RPMI7951 (cell line): ENCODE measurements around the gene PSMD13. TPM values are rescaled to one million over a fixed set of nuclear protein-coding genes. Genes with fewer than 3 reads are reported as not detected.
"Not testable (repeated sequence)": the region's sequence is repeated elsewhere in the genome, so short reads cannot be mapped to it uniquely, and the experiment has no call there.

Source experiments
- DNase-seq: peaks from one replicate; pipeline ENCODE4 v3.0.0-alpha.2; 2012; ENCODE audit warnings: low read depth
- total RNA-seq: library from RNA; depleted of rRNA; stranded (reverse); fragments of >200 nt; shearing (Covaris generic); gene quantifications from 2 replicates; pipeline ENCODE4 v1.2.3, GENCODE V29; 2014

The PSMD13 gene
- total RNA-seq, 1 experiment from 2014 or later, result 136 TPM

GRCh38 chr11:217704-218103 is 19.1 kb upstream of the PSMD13 start:
- DNase-seq, result no peak

- DNase-seq, result no peak
Measured at GRCh38 chr11:218815-219593, 17.8 kb upstream of the PSMD13 start.

DNA sequence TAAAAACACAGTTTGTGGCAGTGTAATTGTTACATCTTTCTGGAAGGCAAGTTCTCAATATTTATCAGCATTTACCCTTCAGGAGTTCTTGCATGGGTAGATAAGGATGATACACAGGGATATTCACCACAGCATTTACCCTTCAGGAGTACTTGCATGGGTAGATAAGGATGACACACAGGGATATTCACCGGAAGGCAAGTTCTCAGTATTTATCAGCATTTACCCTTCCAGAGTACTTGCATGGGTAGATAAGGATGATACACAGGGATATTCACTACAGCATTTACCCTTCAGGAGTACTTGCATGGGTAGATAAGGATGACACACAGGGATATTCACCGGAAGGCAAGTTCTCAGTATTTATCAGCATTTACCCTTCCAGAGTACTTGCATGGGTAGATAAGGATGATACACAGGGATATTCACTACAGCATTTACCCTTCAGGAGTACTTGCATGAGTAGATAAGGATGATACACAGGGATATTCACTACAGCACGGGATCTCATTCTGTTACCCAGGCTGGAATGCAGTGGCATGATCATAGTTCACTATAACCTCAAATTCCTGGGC is 16.0 kb upstream of the PSMD13 start:
- not testable (repeated sequence) for DNase-seq

- no peak for DNase-seq
Measured at GRCh38 chr11:221539-221938, 15.2 kb upstream of the PSMD13 start.

DNA sequence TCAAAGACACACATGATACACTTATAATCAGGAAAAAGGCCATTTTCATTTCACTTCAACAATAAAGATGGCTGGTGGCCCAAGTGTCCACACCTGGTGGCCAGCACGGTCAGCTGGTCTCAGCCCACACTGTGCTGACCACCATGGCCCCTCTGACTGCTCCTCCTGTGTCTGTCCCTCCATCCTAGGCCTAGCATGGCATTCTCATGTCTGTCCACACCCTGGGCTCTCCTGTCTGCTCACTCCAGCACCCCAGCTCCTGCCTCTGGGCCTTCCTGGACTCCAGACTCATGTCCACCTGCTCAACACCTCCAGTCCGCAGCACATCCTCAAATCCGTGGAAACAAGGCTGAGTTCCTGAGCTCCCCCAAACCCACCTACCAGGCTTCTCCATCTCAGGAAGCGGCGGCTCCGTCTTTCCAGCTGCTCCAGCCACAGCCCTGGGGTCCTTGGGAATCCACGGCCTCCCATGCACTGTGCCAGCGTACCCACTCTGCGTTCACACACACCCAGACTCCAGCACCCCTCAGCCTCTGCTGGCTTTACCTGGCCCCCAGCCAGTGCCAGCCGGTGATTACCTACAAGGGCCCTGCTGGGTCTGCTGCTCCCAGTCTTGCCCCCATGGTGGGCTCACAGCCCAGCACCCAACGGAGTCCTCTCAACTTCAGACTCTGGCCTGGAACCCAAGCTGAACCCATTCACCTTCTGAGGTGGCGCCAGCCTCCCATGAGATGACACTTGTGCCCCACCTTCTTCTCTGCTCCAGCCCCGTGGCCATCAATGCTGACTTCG is 14.6 kb upstream of the PSMD13 start:
- DNase-seq, result no peak

- no peak for DNase-seq
Measured at GRCh38 chr11:223026-223789, 13.6 kb upstream of the PSMD13 start.

DNA sequence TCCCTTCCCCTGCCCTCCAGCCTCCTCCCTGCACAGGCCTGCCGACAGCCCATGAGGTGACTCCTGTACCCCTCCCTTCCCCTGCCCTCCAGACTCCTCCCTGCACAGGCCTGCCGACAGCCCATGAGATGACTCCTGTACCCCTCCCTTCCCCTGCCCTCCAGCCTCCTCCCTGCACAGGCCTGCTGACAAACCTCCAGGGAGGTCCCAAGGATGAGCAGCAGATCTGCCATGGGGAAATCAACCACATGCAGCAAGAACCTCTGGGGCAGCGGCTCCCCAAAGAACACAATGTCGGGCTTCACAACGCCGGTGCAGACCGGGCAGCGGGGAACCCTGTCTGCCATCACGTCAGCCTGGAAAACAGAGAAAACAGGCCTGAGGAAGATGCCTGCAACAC is 12.9 kb upstream of the PSMD13 start:
- DNase-seq, result no peak

DNA sequence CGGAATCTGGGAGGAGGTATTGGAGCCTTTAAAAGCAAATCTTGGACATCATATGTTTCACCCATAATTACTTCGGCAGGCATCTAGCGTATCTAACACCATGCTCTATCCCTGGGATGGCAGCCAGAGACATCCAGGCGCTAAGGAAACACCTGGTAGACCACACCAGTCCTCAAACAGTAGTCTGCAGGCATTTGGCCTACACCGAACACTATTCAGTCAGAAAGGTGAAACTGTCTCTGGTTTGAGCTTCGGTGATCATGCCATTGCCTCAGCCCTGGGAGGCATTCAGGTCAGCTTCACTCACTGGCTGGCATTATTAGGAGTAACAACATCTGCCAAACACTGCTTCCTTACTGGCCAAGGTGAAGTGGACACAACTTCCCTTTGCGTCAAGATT is 12.4 kb upstream of the PSMD13 start:
- DNase-seq, result no peak

DNA sequence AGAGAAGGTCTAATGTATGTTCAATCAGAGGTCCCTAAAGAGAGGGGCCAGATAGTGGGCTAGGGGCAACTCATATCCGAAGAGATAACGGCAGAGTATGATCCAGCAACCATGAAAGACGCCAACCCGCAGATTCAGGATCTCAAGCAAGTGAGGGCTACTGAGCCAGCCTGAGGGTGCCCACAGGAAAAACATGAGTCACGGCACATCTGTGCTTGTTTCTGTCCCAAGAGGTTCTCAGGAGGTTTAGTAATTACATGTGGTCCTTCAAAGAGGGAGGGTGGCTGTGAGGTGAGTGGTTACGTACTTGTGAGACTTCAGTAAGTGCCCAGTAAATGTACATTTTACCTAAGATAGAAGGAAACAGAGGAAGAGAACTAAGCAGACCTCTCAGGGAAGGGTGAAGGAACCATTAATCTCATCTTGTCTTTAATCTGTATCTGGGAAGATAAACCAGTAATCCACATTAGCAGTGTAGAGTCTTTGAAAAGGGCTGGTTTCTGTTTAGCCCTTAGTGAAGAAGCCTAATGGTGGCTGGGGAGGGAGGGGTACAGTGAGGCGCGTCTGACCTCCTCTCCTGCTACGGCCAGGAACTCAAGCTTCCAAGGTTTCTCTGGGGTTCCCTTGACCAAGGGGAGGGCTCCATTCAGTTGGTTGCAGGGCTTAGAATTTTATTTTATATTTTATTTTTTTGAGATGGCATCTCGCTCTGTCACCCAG is 10.9 kb upstream of the PSMD13 start:
- peak; percentile 89 for DNase-seq

DNA sequence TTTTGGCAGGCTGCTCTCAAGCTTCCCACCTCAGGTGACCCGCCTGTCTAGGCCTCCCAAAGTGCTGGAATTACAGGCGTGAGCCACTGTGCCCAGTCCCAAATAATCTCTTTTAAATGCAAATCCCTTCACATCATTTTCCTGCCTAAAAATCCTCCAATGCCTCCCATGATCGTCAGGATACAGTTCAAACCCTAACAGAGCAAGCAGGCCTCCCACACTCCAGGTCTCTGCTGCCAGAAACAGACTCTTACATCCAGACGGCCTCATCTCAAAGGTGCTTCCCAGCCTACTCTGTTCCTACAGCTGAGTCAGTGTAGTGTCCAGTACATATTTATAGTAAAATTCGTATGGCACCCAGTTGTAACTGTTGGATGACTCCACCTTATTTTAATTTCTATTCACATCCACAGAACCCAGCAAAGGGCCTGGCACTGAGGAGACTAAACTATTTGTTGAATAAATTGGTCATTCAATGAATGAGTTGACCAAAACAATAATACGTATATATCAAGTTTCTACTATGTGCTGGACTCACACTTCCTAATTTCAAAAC is 8.9 kb upstream of the PSMD13 start:
- DNase-seq, result no peak

DNA sequence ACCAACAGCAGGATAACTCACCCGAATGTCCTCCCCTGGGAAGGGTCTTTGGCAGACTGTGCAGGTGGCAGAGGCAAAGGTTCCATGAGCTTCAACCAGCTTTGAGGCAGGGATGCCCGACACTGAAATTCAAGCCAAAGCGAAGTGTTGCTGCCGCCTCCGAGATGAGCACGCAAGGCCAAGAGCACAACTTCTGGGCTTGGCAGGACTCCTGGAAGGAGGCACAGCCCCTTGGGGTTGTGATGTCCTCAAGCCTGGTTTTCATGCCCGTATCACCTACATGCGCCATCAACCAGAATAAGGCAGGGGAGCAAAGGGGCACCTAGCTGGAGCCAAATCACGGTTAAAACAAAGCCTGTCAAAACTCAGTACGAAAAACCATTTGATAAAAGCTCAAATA is 6.3 kb upstream of the PSMD13 start:
- DNase-seq, result no peak

DNA sequence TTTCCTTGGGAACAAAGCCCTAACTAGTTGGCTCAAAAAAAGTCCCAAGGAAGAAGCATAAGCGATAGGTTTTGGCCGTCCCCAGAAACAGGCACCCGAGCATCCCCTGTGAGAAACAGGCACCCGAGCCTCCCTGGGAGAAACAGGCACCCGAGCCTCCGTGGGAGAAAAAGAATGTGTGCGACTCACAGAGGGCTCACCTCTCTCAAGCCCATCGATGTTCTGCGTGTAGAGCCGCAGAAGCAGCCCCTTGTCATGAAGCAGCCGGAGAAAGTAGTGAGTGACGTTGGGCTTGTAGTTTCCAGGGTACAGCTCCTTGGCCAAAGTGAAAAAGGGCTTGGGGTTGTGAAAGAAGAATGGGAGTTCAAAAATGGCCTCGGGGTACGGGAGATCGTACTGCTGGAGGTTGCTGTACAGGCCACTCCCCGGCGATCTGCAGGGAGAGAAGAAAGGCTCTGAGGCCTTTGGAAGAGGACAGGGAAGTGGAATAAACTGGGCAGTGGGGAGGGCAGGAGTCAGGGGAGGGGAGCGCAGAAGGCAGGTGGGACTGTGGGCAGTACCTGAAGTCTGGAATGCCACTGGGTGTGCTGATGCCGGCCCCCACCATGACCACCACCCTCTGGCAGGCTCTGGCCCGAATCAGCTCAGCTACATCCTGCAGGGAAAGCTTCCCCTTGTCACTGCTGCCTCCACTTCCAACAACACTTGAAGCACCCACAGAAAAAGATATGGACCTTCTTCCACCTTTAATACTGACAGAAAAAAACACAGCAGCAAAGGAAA is 3.8 kb upstream of the PSMD13 start:
- no peak for DNase-seq

DNA sequence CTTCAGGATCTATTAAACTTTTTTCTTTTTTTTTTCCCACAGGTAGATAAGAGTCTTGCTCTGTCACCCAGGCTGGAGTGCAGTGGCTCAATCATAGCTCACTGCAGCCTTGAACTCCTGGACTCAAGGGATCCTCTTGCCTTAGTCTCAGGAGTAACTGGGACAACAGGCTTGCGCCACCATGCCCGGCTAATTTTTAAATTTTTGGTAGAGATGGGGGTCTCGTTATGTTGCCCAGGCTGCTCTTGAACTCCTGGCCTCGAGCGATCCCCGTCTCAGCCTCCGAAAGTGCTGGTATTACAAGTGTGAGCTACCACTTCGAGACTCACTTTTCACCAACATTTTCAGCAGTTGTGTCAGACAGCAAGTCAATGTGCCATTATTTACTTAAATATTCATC is 1.6 kb upstream of the PSMD13 start:
- no peak for DNase-seq

- no peak for DNase-seq
Measured at GRCh38 chr11:235609-235996, 1.2 kb upstream of the PSMD13 start.

- DNase-seq, result peak; percentile 70
Measured at GRCh38 chr11:235997-236773, 591 bp upstream of the PSMD13 start, which contains the start of gene SIRT3. TSS of gene SIRT3 (minus strand) at chr11:236342. CDS start at chr11:236328, 14 bp downstream.

GRCh38 chr11:238346-238745 is 1.6 kb downstream of the PSMD13 start:
- DNase-seq, result not testable (repeated sequence)

DNA sequence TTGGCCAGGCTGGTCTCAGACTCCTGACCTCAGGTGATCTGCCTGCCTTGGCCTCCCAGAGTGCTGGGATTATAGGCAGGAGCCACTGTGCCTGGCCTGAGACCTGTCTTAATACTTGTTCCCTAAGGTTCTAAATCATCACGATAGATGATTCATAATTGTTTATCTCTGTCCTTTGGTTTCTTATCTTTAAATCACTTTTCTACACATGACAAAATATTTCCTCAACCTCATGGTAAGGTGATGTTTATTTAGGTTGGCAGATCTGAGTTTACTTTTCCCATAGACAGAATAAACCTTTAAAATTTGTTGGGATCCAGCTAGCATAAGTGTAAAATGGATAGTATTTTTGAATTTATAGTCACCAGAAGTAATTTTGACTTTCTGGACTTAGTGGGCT is 3.5 kb downstream of the PSMD13 start:
- DNase-seq, result no peak

- DNase-seq, result no peak
Measured at GRCh38 chr11:241634-242033, 4.9 kb downstream of the PSMD13 start.

GRCh38 chr11:244376-244775 is 7.6 kb downstream of the PSMD13 start:
- no peak for DNase-seq
